H1 (cell line): ENCODE results near the gene ADTRP. TPM values are rescaled to one million over a fixed set of nuclear protein-coding genes. Genes with fewer than 3 reads are reported as not detected.
A peak's percentile ranks its signal among the peaks of the same experiment; 100 is the strongest.

ENCODE experiments used
- CTCF ChIA-PET: fragments of 300-600 bp; sonication (Branson Sonifier 250); formaldehyde crosslinking; loops from one replicate; lab custom pipeline; 2021; ENCODE audit not compliant: partially characterized antibody; lab: Charles Lee
- POLR2A ChIA-PET: fragments of 300-600 bp; sonication (Branson Sonifier 250); formaldehyde crosslinking; loops from one replicate; lab custom pipeline; 2021; ENCODE audit warnings: inconsistent platforms; ENCODE audit not compliant: partially characterized antibody; lab: Charles Lee
- DNase-seq, 2 experiments: peaks; one replicate each; pipeline versions ENCODE4 v3.0.0 to v3.0.0-alpha.2; 2010 to 2022; ENCODE audit warnings: low spot score in 2 of 2, low read depth in 1 of 2, mixed read lengths in 1 of 2
- FAIRE-seq: peaks from 2 replicates; lab custom pipeline; 2011; peaks lifted over from hg19 to GRCh38; lab: Jason Lieb, UNC
- H2AFZ ChIP-seq: 2 replicates; pipeline ENCODE4 v1.8.1; 2012; ENCODE audit warnings: low read length, inconsistent platforms
- H2AK5ac ChIP-seq: 2 replicates; pipeline ENCODE4 v1.6.1; 2013; ENCODE audit warnings: low read depth, low read length
- H2BK120ac ChIP-seq: replicated peaks from 2 replicates; pipeline ENCODE3; 2013; ENCODE audit warnings: low read depth, low read length, inconsistent platforms
- H2BK12ac ChIP-seq: 2 replicates; pipeline ENCODE4 v1.6.1; 2013; ENCODE audit warnings: low read depth, low read length
- H2BK15ac ChIP-seq: 2 replicates; pipeline ENCODE4 v1.6.1; 2013; ENCODE audit warnings: low read length
- H2BK20ac ChIP-seq: 2 replicates; pipeline ENCODE4 v1.6.1; 2013; ENCODE audit warnings: low read length
- H2BK5ac ChIP-seq: 2 replicates; pipeline ENCODE4 v1.6.1; 2013; ENCODE audit warnings: low read depth, low read length
- H3K14ac ChIP-seq: 2 replicates; pipeline ENCODE4 v1.6.1; 2013; ENCODE audit warnings: inconsistent platforms; ENCODE audit not compliant: insufficient read length
- H3K18ac ChIP-seq: 2 replicates; pipeline ENCODE4 v1.6.1; 2013; ENCODE audit warnings: low read length; ENCODE audit errors: extremely low read depth
- H3K23ac ChIP-seq: 2 replicates; pipeline ENCODE4 v1.6.1; 2013; ENCODE audit warnings: inconsistent platforms; ENCODE audit not compliant: insufficient read length
- H3K23me2 ChIP-seq: 2 replicates; pipeline ENCODE4 v1.6.1; 2013; ENCODE audit warnings: low read depth, low read length
- H3K27ac ChIP-seq: 2 replicates; pipeline ENCODE4 v1.6.1; 2011; ENCODE audit warnings: low read depth, low read length, inconsistent platforms
- H3K27me3 ChIP-seq, 4 experiments: replicated peaks in 1 of 4; 1 replicate in 1 of 4; 2 replicates in 3 of 4; pipeline versions ENCODE4 v1.6.1 to v1.8.1; 2011 to 2013; ENCODE audit warnings: low read length in 3 of 4, mild to moderate bottlenecking in 3 of 4, inconsistent platforms in 2 of 4, mixed read lengths in 2 of 4, moderate library complexity in 1 of 4; ENCODE audit not compliant: control insufficient read depth in 3 of 4, insufficient read depth in 3 of 4; ENCODE audit errors: extremely low read depth in 1 of 4
- H3K36me3 ChIP-seq, 4 experiments: 2 replicates each; pipeline versions ENCODE4 v1.6.1 to v1.8.1; 2011 to 2013; ENCODE audit warnings: mild to moderate bottlenecking in 4 of 4, low read length in 3 of 4, moderate library complexity in 2 of 4, control low read depth in 1 of 4, inconsistent platforms in 1 of 4; ENCODE audit not compliant: insufficient read depth in 4 of 4, control insufficient read depth in 2 of 4
- H3K4ac ChIP-seq: replicated peaks from 2 replicates; pipeline ENCODE3; 2013; ENCODE audit warnings: low read length, low read depth, mixed read lengths, inconsistent platforms; ENCODE audit not compliant: insufficient read length
- H3K4me1 ChIP-seq, 4 experiments: replicated peaks in 1 of 4; 1 replicate in 1 of 4; 2 replicates in 3 of 4; pipeline versions ENCODE4 v1.6.1 to v1.8.1; 2011 to 2013; ENCODE audit warnings: low read length in 3 of 4, inconsistent platforms in 2 of 4, mixed read lengths in 1 of 4; ENCODE audit not compliant: insufficient read depth in 4 of 4, control insufficient read depth in 3 of 4
- H3K4me2 ChIP-seq, 2 experiments: 2 replicates each; pipeline versions ENCODE4 v1.6.1 to v1.8.1; 2011 to 2013; ENCODE audit warnings: low read depth in 2 of 2, low read length in 2 of 2, control low read depth in 1 of 2, inconsistent platforms in 1 of 2, mild to moderate bottlenecking in 1 of 2; ENCODE audit not compliant: insufficient read depth in 1 of 2
- H3K4me3 ChIP-seq, 4 experiments: fragments of 200-600, 300-600 bp in 1 of 4; sonication (generic), shearing (Covaris generic), sonication (Bioruptor Twin) in 1 of 4; 2 replicates each; pipeline versions ENCODE4 v1.5.1 to v1.8.1; 2011 to 2016; ENCODE audit warnings: low read length in 4 of 4, low read depth in 3 of 4, control low read depth in 2 of 4, inconsistent platforms in 2 of 4, mild to moderate bottlenecking in 2 of 4, mixed read lengths in 1 of 4, moderate library complexity in 1 of 4; ENCODE audit not compliant: insufficient read depth in 2 of 4; ENCODE audit errors: extremely low read depth in 1 of 4
- H3K56ac ChIP-seq: replicated peaks from 2 replicates; pipeline ENCODE3; 2013; ENCODE audit warnings: low read depth, mild to moderate bottlenecking, mixed read lengths, low read length, inconsistent platforms; ENCODE audit not compliant: insufficient read length
- H3K79me1 ChIP-seq: 2 replicates; pipeline ENCODE4 v1.6.1; 2013; ENCODE audit warnings: low read depth, low read length, control low read depth
- H3K79me2 ChIP-seq, 2 experiments: 2 replicates each; pipeline versions ENCODE4 v1.6.1 to v1.8.1; 2012 to 2013; ENCODE audit warnings: low read length in 2 of 2, mild to moderate bottlenecking in 2 of 2, inconsistent platforms in 1 of 2; ENCODE audit not compliant: insufficient read depth in 2 of 2, control insufficient read depth in 1 of 2
- H3K9ac ChIP-seq, 4 experiments: replicated peaks in 1 of 4; 1 replicate in 1 of 4; 2 replicates in 3 of 4; pipeline versions ENCODE4 v1.6.1 to v1.8.1; 2011 to 2013; ENCODE audit warnings: low read depth in 3 of 4, low read length in 3 of 4, control low read depth in 2 of 4, mild to moderate bottlenecking in 2 of 4, moderate library complexity in 2 of 4, inconsistent platforms in 1 of 4; ENCODE audit errors: extremely low read depth in 1 of 4
- H3K9me3 ChIP-seq, 2 experiments: 2 replicates each; pipeline versions ENCODE4 v1.6.1 to v1.8.1; 2012 to 2013; ENCODE audit warnings: mild to moderate bottlenecking in 2 of 2, moderate library complexity in 2 of 2, control low read depth in 1 of 2, inconsistent platforms in 1 of 2, low read depth in 1 of 2, low read length in 1 of 2, mixed read lengths in 1 of 2; ENCODE audit not compliant: insufficient read depth in 2 of 2
- H4K20me1 ChIP-seq, 2 experiments: replicated peaks in 1 of 2; 2 replicates each; pipeline versions ENCODE3 to v1.8.1; 2011 to 2013; ENCODE audit warnings: inconsistent platforms in 2 of 2, low read length in 2 of 2, mild to moderate bottlenecking in 1 of 2; ENCODE audit not compliant: insufficient read depth in 2 of 2, control insufficient read depth in 1 of 2
- H4K5ac ChIP-seq: 2 replicates; pipeline ENCODE4 v1.6.1; 2013; ENCODE audit warnings: low read length, low read depth, mixed read lengths, inconsistent platforms; ENCODE audit not compliant: insufficient read length
- H4K8ac ChIP-seq: 2 replicates; pipeline ENCODE4 v1.8.0; 2013; ENCODE audit warnings: mild to moderate bottlenecking, moderate library complexity, low read length, inconsistent platforms; ENCODE audit not compliant: insufficient read depth; ENCODE audit errors: extremely low read depth
- H4K91ac ChIP-seq: replicated peaks from 2 replicates; pipeline ENCODE3; 2013; ENCODE audit warnings: low read length, mixed read lengths, inconsistent platforms; ENCODE audit not compliant: insufficient read length
- ASH2L ChIP-seq: fragments of 200-600, 300-600 bp; sonication (generic); IDR thresholded peaks from one replicate; pipeline ENCODE4 v1.7.1; 2017; ENCODE audit warnings: low read length
- BCL11A ChIP-seq, 2 experiments: IDR thresholded peaks; one replicate each; pipeline ENCODE4 v1.6.1; 2011; ENCODE audit warnings: low read depth in 2 of 2, low read length in 2 of 2, mild to moderate bottlenecking in 2 of 2
- CEBPB ChIP-seq: IDR thresholded peaks from 2 replicates; pipeline ENCODE4 v1.6.1; 2012; ENCODE audit warnings: low read depth, low read length
- CTCF ChIP-seq, 3 experiments: IDR thresholded peaks; 1 replicate in 2 of 3; 2 replicates in 1 of 3; pipeline versions ENCODE4 v1.5.1 to v1.6.1; 2011; ENCODE audit warnings: low read length in 3 of 3, mild to moderate bottlenecking in 3 of 3, inconsistent platforms in 2 of 3, low read depth in 1 of 3, moderate library complexity in 1 of 3; ENCODE audit not compliant: insufficient read depth in 1 of 3; ENCODE audit errors: control extremely low read depth in 1 of 3
- EP300 ChIP-seq, 2 experiments: IDR thresholded peaks; 1 replicate in 1 of 2; 2 replicates in 1 of 2; pipeline ENCODE4 v1.6.1; 2011 to 2012; ENCODE audit warnings: low read depth in 2 of 2, low read length in 2 of 2, mild to moderate bottlenecking in 2 of 2, borderline replicate concordance in 1 of 2, inconsistent platforms in 1 of 2, moderate library complexity in 1 of 2
- PHF8 ChIP-seq: fragments of 200-600 bp; sonication (generic); conservative IDR thresholded peaks from 2 replicates; pipeline ENCODE4 v1.7.1; 2012; ENCODE audit warnings: low read depth, mild to moderate bottlenecking, inconsistent platforms, low read length, moderate library complexity
- RNF2 ChIP-seq: fragments of 200-900, 300-1000 bp; sonication (generic); IDR thresholded peaks from 2 replicates; pipeline ENCODE4 v1.7.1; 2016; ENCODE audit warnings: borderline replicate concordance, low read depth, mild to moderate bottlenecking, antibody characterized with exemption, low read length; ENCODE audit not compliant: poor library complexity, severe bottlenecking; ENCODE audit errors: missing control alignments
- SP2 ChIP-seq: IDR thresholded peaks from 2 replicates; pipeline ENCODE4 v1.6.1; 2012; ENCODE audit warnings: mild to moderate bottlenecking, low read length, inconsistent platforms
- TAF1 ChIP-seq: IDR thresholded peaks from 2 replicates; pipeline ENCODE4 v1.6.1; 2011; ENCODE audit warnings: mild to moderate bottlenecking, low read depth, low read length
- WGBS, 2 experiments: shearing (Covaris generic) in 1 of 2; methylation state at CpG; one replicate each; pipeline versions ENCODE4 v1.1.6 to v1.1.7; 2013 to 2015; ENCODE audit warnings: low lambda C conversion rate in 2 of 2, mixed read lengths in 2 of 2, inconsistent platforms in 1 of 2, low coverage in 1 of 2, missing lambda C conversion rate in 1 of 2; ENCODE audit not compliant: insufficient replicate concordance in 2 of 2, insufficient coverage in 1 of 2, insufficient read length in 1 of 2; ENCODE audit errors: extremely low coverage in 1 of 2, missing lambda C conversion rate in 1 of 2; 5-methylcytosine and 5-hydroxymethylcytosine counted together
- polyA plus RNA-seq, 7 experiments: library from polyadenylated mRNA; depleted of rRNA in 3 of 7; stranded (reverse) in 5 of 7; unstranded in 2 of 7; fragments of >200 nt in 5 of 7; fragments of 200-250 nt in 2 of 7; gene quantifications; 1 replicate in 5 of 7; 2 replicates in 1 of 7; 4 replicates in 1 of 7; pipeline versions ENCODE4 v1.2.1 to v1.2.3, GENCODE V29; 2011 to 2013; ENCODE audit warnings: missing spikeins in 2 of 7, mixed read lengths in 2 of 7
- total RNA-seq: library from RNA; stranded (reverse); fragmentation: NEBNext Ultra II Directional; extraction: Animal tissue kit (Norgen Biotek cat#: 25700); gene quantifications from 2 replicates; pipeline ENCODE4 v1.2.1, GENCODE V29; 2021

Gene ADTRP
- total and polyA plus RNA-seq, 2 of the 8 experiments (the other 6 are each of a cell fraction or from before 2014, with no cell fraction given): 0.08 to 0.45 TPM

GRCh38 chr6:11762794-11763459, 15.7 kb downstream of the ADTRP start:
- no peak overlapping the region for H4K8ac ChIP-seq
- H3K9me3 ChIP-seq: no peaks in the 10 kb centered on the region
- no peak overlapping the region for H3K56ac ChIP-seq
- H3K9ac ChIP-seq: no peak overlapping the region
- H4K91ac ChIP-seq: no peak overlapping the region
- H2BK120ac ChIP-seq: no peak overlapping the region
- no peak overlapping the region for H3K27ac ChIP-seq
- H3K4me3 ChIP-seq: no peak overlapping the region
- peaks cover 0 to 8% (median 2%) of the 10 kb centered on the region in 4 experiments; a peak in 5 of 7 replicates for H3K4me1 ChIP-seq
- H2BK5ac ChIP-seq: no peak overlapping the region
- H3K79me1 ChIP-seq: no peaks in the 10 kb centered on the region
- H3K27me3 ChIP-seq: no peaks in the 10 kb centered on the region
- ChIA-PET CTCF (interaction anchor here (1.1 to 1.4 kb wide), 2 partner anchors 14 to 99 kb away, joined by 3 to 4 read pairs; no protein-coding TSS in a partner anchor), POLR2A (interaction anchor here (1.5 kb wide), 1 partner anchor 10 kb away, joined by 4 read pairs; no protein-coding TSS in a partner anchor)
- no peaks in the 10 kb centered on the region for H3K23me2 ChIP-seq
- H3K23ac ChIP-seq: no peak overlapping the region
- H2BK12ac ChIP-seq: no peak overlapping the region
- no peak overlapping the region for H2BK15ac ChIP-seq
- WGBS, 2 experiments: 96% methylated on average over 4 of the region's 4 CpGs; no CpG with 5 or more reads in 1 of the 2 experiments
- no peak overlapping the region for H3K14ac ChIP-seq
- no peak overlapping the region for H2AFZ ChIP-seq
- H2AK5ac ChIP-seq: no peak overlapping the region
- 0 out of 2 replicates have a peak overlapping the region, but pooled peaks have one; percentile 20 for H3K18ac ChIP-seq
- H3K36me3 ChIP-seq: no peaks in the 10 kb centered on the region
- no peak overlapping the region for H2BK20ac ChIP-seq
- no peaks in the 10 kb centered on the region for H3K79me2 ChIP-seq
- DNase-seq (no peak), FAIRE-seq (no peak)
- H4K20me1 ChIP-seq: no peaks in the 10 kb centered on the region
- no peak overlapping the region for H4K5ac ChIP-seq
- H3K4me2 ChIP-seq: no peak overlapping the region
- H3K4ac ChIP-seq: no peak overlapping the region
- TF ChIP-seq BCL11A (IDR thresholded peaks at IDR 0.05; ENCODE audit: low read depth in 2 of 2, low read length in 2 of 2) (no peak), ASH2L (no peak), CTCF (IDR thresholded peaks at IDR 0.05; ENCODE audit: control extremely low read depth in 1 of 3, insufficient read depth in 1 of 3, low read depth in 1 of 3, low read length in 3 of 3) (no peak), SP2 (no peak), PHF8 (no peak), EP300 (IDR thresholded peaks at IDR 0.05; ENCODE audit: borderline replicate concordance in 1 of 2, low read depth in 2 of 2, low read length in 2 of 2) (no peak), CEBPB (no peak), RNF2 (no peak), TAF1 (no peak)
